ENCODE results near the gene SHQ1. TPM values are rescaled to one million over a fixed set of nuclear protein-coding genes. Genes with fewer than 3 reads are reported as not detected.

The SHQ1 gene
- total and polyA plus RNA-seq, 9 of the 15 experiments (the other 6 are each of a cell fraction or from before 2014, with no cell fraction given): 9.2 to 25.0 (median 14.1) TPM

GRCh38 chr3:72702390-72702789 lies 145.9 kb downstream of the SHQ1 start:
- no peak for TF ChIP-seq MECOM (CRISPR knock-in tag; IDR thresholded peaks at IDR 0.05)
- 48% methylated on average over 6 of the region's 7 CpGs for WGBS (ENCODE audit: insufficient coverage, low coverage, missing lambda C conversion rate)
- DNase-seq (ENCODE audit: extremely low read depth in 1 of 4, low spot score in 3 of 4): no peak
- Histone ChIP-seq H3K4me1 (replicated peaks in 1 of 2; ENCODE audit: control insufficient read depth in 2 of 2, insufficient read depth in 2 of 2, low read length in 2 of 2) (no peaks in the 10 kb centered on the region; a peak in 1 of 5 replicates), H3K4me2 (ENCODE audit: insufficient read depth, low read length) (no peak overlapping the region), H3K79me2 (ENCODE audit: control insufficient read depth, insufficient read depth, low read length) (no peaks in the 10 kb centered on the region), H3K9me3 (replicated peaks; ENCODE audit: control insufficient read depth, insufficient read depth, low read depth, low read length) (no peaks in the 10 kb centered on the region), H3K4me3 (no peak overlapping the region), H3K9ac (ENCODE audit: insufficient read depth in 1 of 2, low read depth in 2 of 2, low read length in 2 of 2) (no peak overlapping the region), H3K27ac (ENCODE audit: extremely low read depth, low read depth, low read length) (no peak overlapping the region), H2AFZ (ENCODE audit: low read depth, low read length) (no peak overlapping the region), H3K9me1 (ENCODE audit: control insufficient read depth, insufficient read depth, low read length) (no peaks in the 10 kb centered on the region), H4K20me1 (replicated peaks; ENCODE audit: control insufficient read depth, insufficient read depth, low read length) (no peaks in the 10 kb centered on the region), H3K36me3 (ENCODE audit: control insufficient read depth, insufficient read depth, low read length) (no peaks in the 10 kb centered on the region), H3K27me3 (ENCODE audit: control insufficient read depth in 2 of 2, insufficient read depth in 2 of 2, low read length in 2 of 2) (peaks cover 0 to 4% of the 10 kb centered on the region in 2 experiments; a peak in 1 of 5 replicates)
- ChIA-PET POLR2A (interaction anchor here (0.7 kb wide), 1 partner anchor 25 kb away, joined by 4 read pairs; no protein-coding TSS in a partner anchor), CTCF (ENCODE audit: low intra/inter-chr PET ratio) (no interaction called here)
- ATAC-seq: no peak
- FAIRE-seq: no peak
- BruUV-seq (replicated peaks): no TSS peak
- in situ Hi-C loops (cut with MboI): no loop called here
- intact Hi-C loops (cut with micrococcal nuclease): no loop called here

- H3K36me3 ChIP-seq (ENCODE audit: control insufficient read depth, insufficient read depth, low read length): no peaks in the 10 kb centered on the region
- no peaks in the 10 kb centered on the region for H3K9me3 ChIP-seq (replicated peaks; ENCODE audit: control insufficient read depth, insufficient read depth, low read depth, low read length)
- ChIA-PET POLR2A (no interaction called here), CTCF (ENCODE audit: low intra/inter-chr PET ratio) (no interaction called here)
- intact Hi-C loops (cut with micrococcal nuclease) (no loop called here), in situ Hi-C loops (cut with MboI) (no loop called here)
- H3K79me2 ChIP-seq (ENCODE audit: control insufficient read depth, insufficient read depth, low read length): no peaks in the 10 kb centered on the region
- no peaks in the 10 kb centered on the region for H4K20me1 ChIP-seq (replicated peaks; ENCODE audit: control insufficient read depth, insufficient read depth, low read length)
- H3K4me3 ChIP-seq: no peak overlapping the region
- no peak for FAIRE-seq
- H2AFZ ChIP-seq (ENCODE audit: low read depth, low read length): no peak overlapping the region
- H3K9me1 ChIP-seq (ENCODE audit: control insufficient read depth, insufficient read depth, low read length): no peaks in the 10 kb centered on the region
- H3K9ac ChIP-seq (ENCODE audit: insufficient read depth in 1 of 2, low read depth in 2 of 2, low read length in 2 of 2): no peak overlapping the region
- no peak overlapping the region for H3K4me2 ChIP-seq (ENCODE audit: insufficient read depth, low read length)
- no peak for TF ChIP-seq GATAD2B (IDR thresholded peaks at IDR 0.05; ENCODE audit: borderline replicate concordance)
- TF ChIP-seq TCF3 (CRISPR knock-in tag; IDR thresholded peaks at IDR 0.05): no peak
- no peak for TF ChIP-seq ZNF449 (CRISPR knock-in tag; IDR thresholded peaks at IDR 0.05)
- no peak for TF ChIP-seq ZNF121 (CRISPR knock-in tag; conservative IDR thresholded peaks at IDR 0.05)
- no peak for TF ChIP-seq FIP1L1 (IDR thresholded peaks at IDR 0.05; ENCODE audit: low read depth, low read length, poor library complexity, severe bottlenecking)
- TF ChIP-seq ZKSCAN3 (CRISPR knock-in tag; IDR thresholded peaks at IDR 0.05): no peak
- H3K4me1 ChIP-seq (replicated peaks in 1 of 2; ENCODE audit: control insufficient read depth in 2 of 2, insufficient read depth in 2 of 2, low read length in 2 of 2): no peaks in the 10 kb centered on the region; a peak in 1 of 5 replicates
- peaks cover 0 to 4% of the 10 kb centered on the region in 2 experiments; a peak in 1 of 5 replicates for H3K27me3 ChIP-seq (ENCODE audit: control insufficient read depth in 2 of 2, insufficient read depth in 2 of 2, low read length in 2 of 2)
- no peak for DNase-seq (ENCODE audit: extremely low read depth in 1 of 4, low spot score in 3 of 4)
- no peak overlapping the region for H3K27ac ChIP-seq (ENCODE audit: extremely low read depth, low read depth, low read length)
- no peak for ATAC-seq
- 14% methylated on average over 2 of the region's 2 CpGs for WGBS (ENCODE audit: insufficient coverage, low coverage, missing lambda C conversion rate)
- no TSS peak for BruUV-seq (replicated peaks)
Measured at GRCh38 chr3:72700106-72700505, 148.1 kb downstream of the SHQ1 start.
